NB4 (cell line): ENCODE data around the gene ME3.

Experiments used
- CTCF ChIP-seq: IDR thresholded peaks from one replicate; pipeline ENCODE4 v1.5.1; 2012; ENCODE audit warnings: low read depth, low read length
- MYC ChIP-seq: IDR thresholded peaks from 2 replicates; pipeline ENCODE4 v1.6.1; 2011; ENCODE audit warnings: low read depth, low read length
- POLR2A ChIP-seq: IDR thresholded peaks from 2 replicates; pipeline ENCODE4 v1.6.1; 2011; ENCODE audit warnings: mild to moderate bottlenecking; ENCODE audit not compliant: insufficient read length; ENCODE audit errors: extremely low read depth

- TF ChIP-seq CTCF, result no peak
- no peak for TF ChIP-seq POLR2A
- TF ChIP-seq MYC, result no peak
Measured at GRCh38 chr11:86551288-86552092, 120.9 kb downstream of the ME3 start.
